GM23248 (cell line): Measurements from ENCODE around the gene SPAG17. TPM values are rescaled to one million over a fixed set of nuclear protein-coding genes. Genes with fewer than 3 reads are reported as not detected.

ENCODE experiments used
- DNase-seq: peaks from one replicate; pipeline ENCODE4 v3.0.0-alpha.2; 2015
- H2AFZ ChIP-seq: fragments of 200-600 bp; sonication (generic); 2 replicates; pipeline ENCODE4 v1.6.1; 2016; ENCODE audit warnings: antibody characterized with exemption
- H3F3A ChIP-seq: fragments of 200-600 bp; sonication (generic); 2 replicates; pipeline ENCODE4 v1.6.1; 2016; ENCODE audit warnings: mild to moderate bottlenecking, antibody characterized with exemption, mixed run types; ENCODE audit not compliant: insufficient read depth
- H3K27ac ChIP-seq: fragments of 200-600 bp; sonication (generic); 2 replicates; pipeline ENCODE4 v1.5.1; 2016; ENCODE audit warnings: mild to moderate bottlenecking
- H3K27me3 ChIP-seq: fragments of 200-600 bp; sonication (generic); replicated peaks from 2 replicates; pipeline ENCODE4 v1.6.1; 2016; ENCODE audit warnings: mild to moderate bottlenecking; ENCODE audit not compliant: insufficient read depth
- H3K36me3 ChIP-seq: fragments of 200-600 bp; sonication (generic); 2 replicates; pipeline ENCODE4 v1.6.1; 2016; ENCODE audit warnings: low read depth, mild to moderate bottlenecking
- H3K4me1 ChIP-seq: fragments of 200-600 bp; sonication (generic); 2 replicates; pipeline ENCODE4 v1.6.1; 2016; ENCODE audit warnings: mild to moderate bottlenecking; ENCODE audit not compliant: insufficient read depth
- H3K4me2 ChIP-seq: fragments of 200-600 bp; sonication (generic); one replicate; pipeline ENCODE4 v1.6.1; 2016; ENCODE audit warnings: mild to moderate bottlenecking; ENCODE audit not compliant: unreplicated experiment
- H3K4me3 ChIP-seq: fragments of 200-600 bp; sonication (generic); 2 replicates; pipeline ENCODE4 v1.5.1; 2016; ENCODE audit warnings: mild to moderate bottlenecking
- H3K79me2 ChIP-seq: fragments of 200-600 bp; sonication (generic); 2 replicates; pipeline ENCODE4 v1.6.1; 2016; ENCODE audit warnings: mild to moderate bottlenecking; ENCODE audit not compliant: insufficient read depth
- H3K9ac ChIP-seq: fragments of 200-600 bp; sonication (generic); 2 replicates; pipeline ENCODE4 v1.6.1; 2016; ENCODE audit warnings: mild to moderate bottlenecking
- H3K9me2 ChIP-seq: fragments of 200-600 bp; sonication (generic); 2 replicates; pipeline ENCODE4 v1.6.1; 2016; ENCODE audit warnings: mixed run types, mild to moderate bottlenecking, moderate library complexity; ENCODE audit not compliant: insufficient read depth
- H3K9me3 ChIP-seq: fragments of 200-600 bp; sonication (generic); one replicate; pipeline ENCODE4 v1.6.1; 2017; ENCODE audit warnings: low read depth
- H4K20me1 ChIP-seq: fragments of 200-600 bp; sonication (generic); 2 replicates; pipeline ENCODE4 v1.6.0; 2016; ENCODE audit not compliant: insufficient read depth
- EZH2 ChIP-seq: fragments of 200-600 bp; sonication (generic); IDR thresholded peaks from 2 replicates; pipeline ENCODE4 v1.6.1; 2018; ENCODE audit warnings: antibody characterized with exemption, mild to moderate bottlenecking; ENCODE audit not compliant: insufficient read depth, poor library complexity, severe bottlenecking
- EZH2phosphoT487 ChIP-seq: fragments of 200-600 bp; sonication (generic); IDR thresholded peaks from 2 replicates; pipeline ENCODE4 v1.6.1; 2018; ENCODE audit warnings: antibody characterized with exemption, moderate library complexity, mild to moderate bottlenecking, low read depth; ENCODE audit not compliant: insufficient read depth
- WGBS, 2 experiments: methylation state at CpG; one replicate each; pipeline ENCODE4 v1.1.6; 2015 to 2017; ENCODE audit warnings: low lambda C conversion rate in 2 of 2, low coverage in 1 of 2; ENCODE audit errors: missing lambda C conversion rate in 2 of 2; 5-methylcytosine and 5-hydroxymethylcytosine counted together
- in situ Hi-C: fragments of 300-500 bp; cut with MboI; formaldehyde crosslinking; loops from 2 replicates; pipeline ENCODE4 v1.15.0; 2020
- polyA plus RNA-seq: library from polyadenylated mRNA; unstranded; fragments of >200 nt; fragmentation: Nextera tagmentation; extraction: Ambion mirVana; gene quantifications from 2 replicates; pipeline ENCODE4 v1.2.1, GENCODE V29; 2016
- total RNA-seq: library from RNA; depleted of rRNA; stranded (reverse); fragments of >200 nt; shearing (Covaris generic); gene quantifications from 2 replicates; pipeline ENCODE4 v1.2.3, GENCODE V29; 2014

The SPAG17 gene
- total and polyA plus RNA-seq, 2 experiments from 2014 or later, result 0.15 TPM; not detected in 1

DNA sequence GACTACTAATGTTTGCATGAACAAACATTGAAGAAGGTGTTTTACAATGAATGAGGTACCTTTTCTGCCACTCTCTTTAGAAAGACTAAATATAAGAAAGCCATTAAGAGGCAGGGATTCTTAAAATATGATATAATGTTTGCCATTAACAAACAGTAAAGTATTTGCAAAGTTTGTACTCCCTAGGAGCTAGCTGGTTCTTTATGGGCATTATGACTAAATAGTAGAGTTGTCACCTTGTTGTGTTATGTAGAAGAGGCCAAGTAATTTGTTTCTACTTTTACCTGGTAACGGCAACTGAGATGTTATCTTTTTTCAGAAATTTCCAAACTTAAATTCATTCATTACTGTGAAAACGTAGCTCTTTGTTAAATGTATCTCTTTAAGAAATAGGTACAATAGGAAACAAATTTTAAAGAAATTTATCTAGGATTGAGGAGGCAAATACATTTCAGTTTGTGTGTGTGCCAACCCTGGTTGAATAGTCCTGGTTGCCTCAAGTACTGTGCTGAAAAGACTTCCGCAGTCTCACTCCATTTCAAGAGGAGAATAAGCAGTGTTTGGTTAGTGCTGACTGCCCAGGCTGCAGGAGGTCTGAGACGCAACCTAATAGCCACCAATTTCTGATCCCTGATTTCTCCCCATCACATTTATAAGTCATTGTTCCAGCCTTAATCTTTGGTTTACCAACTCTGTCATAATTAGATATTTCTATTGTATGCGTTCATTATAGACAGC lies 203.4 kb downstream of the SPAG17 start:
- H3K9ac ChIP-seq, result no peak overlapping the region
- DNase-seq, result no peak
- TF ChIP-seq EZH2, result no peak
- no peak for TF ChIP-seq EZH2phosphoT487
- H3K4me1 ChIP-seq, result no peaks in the 10 kb centered on the region
- no peak overlapping the region for H2AFZ ChIP-seq
- in situ Hi-C loops, result no loop called here
- H4K20me1 ChIP-seq, result no peaks in the 10 kb centered on the region
- no peaks in the 10 kb centered on the region for H3K9me3 ChIP-seq
- H3K27ac ChIP-seq, result no peak overlapping the region
- WGBS, 2 experiments, result 66 to 71% methylated on average over 5 of the region's 5 CpGs
- H3K79me2 ChIP-seq, result no peaks in the 10 kb centered on the region
- H3K9me2 ChIP-seq, result no peaks in the 10 kb centered on the region
- H3K4me3 ChIP-seq, result no peak overlapping the region
- no peaks in the 10 kb centered on the region for H3F3A ChIP-seq
- H3K27me3 ChIP-seq, result peaks cover 19% of the 10 kb centered on the region
- no peaks in the 10 kb centered on the region for H3K36me3 ChIP-seq
- no peak overlapping the region for H3K4me2 ChIP-seq

- Histone ChIP-seq H3K4me3 (no peak overlapping the region), H3K9me2 (no peaks in the 10 kb centered on the region), H3K27ac (no peak overlapping the region), H3K36me3 (no peaks in the 10 kb centered on the region), H3K79me2 (no peaks in the 10 kb centered on the region), H3K9me3 (no peaks in the 10 kb centered on the region), H3K27me3 (peaks cover 14% of the 10 kb centered on the region), H3K4me1 (no peaks in the 10 kb centered on the region), H3K4me2 (no peak overlapping the region), H3K9ac (no peak overlapping the region), H2AFZ (no peak overlapping the region), H4K20me1 (no peaks in the 10 kb centered on the region), H3F3A (no peaks in the 10 kb centered on the region)
- WGBS, 2 experiments, result 56 to 57% methylated on average over 3 of the region's 3 CpGs
- no peak for DNase-seq
- TF ChIP-seq EZH2phosphoT487 (no peak), EZH2 (no peak)
- in situ Hi-C loops, result no loop called here
Measured at GRCh38 chr1:117976381-117976780, 208.6 kb downstream of the SPAG17 start.

- TF ChIP-seq EZH2phosphoT487, result no peak
- no peak for TF ChIP-seq EZH2
- no peaks in the 10 kb centered on the region for H3K4me1 ChIP-seq
Measured at GRCh38 chr1:117971777-117972176, 213.3 kb downstream of the SPAG17 start.

GRCh38 chr1:117970252-117970651 lies 214.8 kb downstream of the SPAG17 start:
- Histone ChIP-seq H3K27me3 (no peaks in the 10 kb centered on the region), H2AFZ (no peak overlapping the region), H3K79me2 (no peaks in the 10 kb centered on the region), H3K9ac (no peak overlapping the region), H3K9me2 (no peaks in the 10 kb centered on the region), H3K9me3 (no peaks in the 10 kb centered on the region), H3K36me3 (no peaks in the 10 kb centered on the region), H3K27ac (no peak overlapping the region), H4K20me1 (no peaks in the 10 kb centered on the region), H3K4me3 (no peak overlapping the region), H3F3A (0 out of 2 replicates have a peak, but pooled peaks cover 5% of the 10 kb centered on the region), H3K4me1 (no peaks in the 10 kb centered on the region), H3K4me2 (no peak overlapping the region)
- WGBS, 2 experiments, result 71 to 76% methylated on average over 9 of the region's 9 CpGs
- DNase-seq, result no peak
- in situ Hi-C loops, result no loop called here
- TF ChIP-seq EZH2, result no peak
- no peak for TF ChIP-seq EZH2phosphoT487

More at GRCh38 chr1:117971777-117972176, 213.3 kb downstream of the SPAG17 start:
- Histone ChIP-seq H2AFZ (no peak overlapping the region), H3K4me3 (no peak overlapping the region), H3K79me2 (no peaks in the 10 kb centered on the region), H4K20me1 (no peaks in the 10 kb centered on the region), H3K9ac (no peak overlapping the region), H3F3A (0 out of 2 replicates have a peak, but pooled peaks cover 5% of the 10 kb centered on the region), H3K9me3 (no peaks in the 10 kb centered on the region), H3K36me3 (no peaks in the 10 kb centered on the region), H3K27ac (no peak overlapping the region), H3K4me2 (no peak overlapping the region), H3K27me3 (no peaks in the 10 kb centered on the region), H3K9me2 (no peaks in the 10 kb centered on the region)
- no peak for DNase-seq
- in situ Hi-C loops, result no loop called here
